Gastrocnemius medialis (tissue), 4 donors: ENCODE results near the gene CARMIL1.

Source experiments
- POLR2A ChIP-seq, 2 donors: fragments of 450-650 bp; IDR thresholded peaks; one replicate each; pipeline ENCODE4 v1.6.1; 2017; ENCODE audit warnings: antibody characterized with exemption in 2 of 2, mild to moderate bottlenecking in 2 of 2, moderate library complexity in 2 of 2
- TF ChIP-seq, protein P1 (sequence below), 5 experiments: fragments of 450-650 bp in 3 of 5; fragments of 200-600 bp in 2 of 5; sonication (generic) in 2 of 5; IDR thresholded peaks in 4 of 5; conservative IDR thresholded peaks in 1 of 5; 1 replicate in 4 of 5; 2 replicates in 1 of 5; pipeline ENCODE4 v1.5.1; 2016 to 2019; ENCODE audit warnings: antibody characterized with exemption in 5 of 5, mild to moderate bottlenecking in 3 of 5, moderate library complexity in 3 of 5

DNA sequence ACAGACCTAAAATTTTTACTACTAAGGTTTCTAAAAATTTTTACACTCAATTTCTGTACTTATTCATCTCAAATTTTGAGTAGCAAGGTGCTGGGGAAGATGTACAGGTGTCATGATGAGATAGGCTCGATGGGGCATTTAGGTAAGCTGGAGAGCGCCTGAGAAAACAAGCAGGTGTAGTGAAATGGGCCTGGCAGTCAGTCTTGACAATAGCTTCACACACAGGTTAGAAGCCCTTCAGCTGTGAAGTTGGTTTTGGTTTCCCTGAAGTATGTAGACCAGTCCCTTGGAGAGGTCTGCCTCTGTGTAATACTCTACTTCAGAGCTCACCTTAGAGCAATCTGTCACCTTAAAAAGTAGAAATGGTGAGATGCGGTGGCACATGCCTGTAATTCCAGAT, 228.9 kb downstream of the CARMIL1 start:
- TF ChIP-seq, protein P1, sequence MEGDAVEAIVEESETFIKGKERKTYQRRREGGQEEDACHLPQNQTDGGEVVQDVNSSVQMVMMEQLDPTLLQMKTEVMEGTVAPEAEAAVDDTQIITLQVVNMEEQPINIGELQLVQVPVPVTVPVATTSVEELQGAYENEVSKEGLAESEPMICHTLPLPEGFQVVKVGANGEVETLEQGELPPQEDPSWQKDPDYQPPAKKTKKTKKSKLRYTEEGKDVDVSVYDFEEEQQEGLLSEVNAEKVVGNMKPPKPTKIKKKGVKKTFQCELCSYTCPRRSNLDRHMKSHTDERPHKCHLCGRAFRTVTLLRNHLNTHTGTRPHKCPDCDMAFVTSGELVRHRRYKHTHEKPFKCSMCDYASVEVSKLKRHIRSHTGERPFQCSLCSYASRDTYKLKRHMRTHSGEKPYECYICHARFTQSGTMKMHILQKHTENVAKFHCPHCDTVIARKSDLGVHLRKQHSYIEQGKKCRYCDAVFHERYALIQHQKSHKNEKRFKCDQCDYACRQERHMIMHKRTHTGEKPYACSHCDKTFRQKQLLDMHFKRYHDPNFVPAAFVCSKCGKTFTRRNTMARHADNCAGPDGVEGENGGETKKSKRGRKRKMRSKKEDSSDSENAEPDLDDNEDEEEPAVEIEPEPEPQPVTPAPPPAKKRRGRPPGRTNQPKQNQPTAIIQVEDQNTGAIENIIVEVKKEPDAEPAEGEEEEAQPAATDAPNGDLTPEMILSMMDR (IDR thresholded peaks at IDR 0.05 in 4 of 5, conservative IDR thresholded peaks at IDR 0.05 in 1 of 5), result no peak
- TF ChIP-seq POLR2A (IDR thresholded peaks at IDR 0.05), result no peak
